WTC11 (cell line): Measurements from ENCODE around the gene MARS1. TPM values are rescaled to one million over a fixed set of nuclear protein-coding genes. Genes with fewer than 3 reads are reported as not detected.

Experiments
- AFF4 ChIP-seq: sonication (generic); formaldehyde crosslinking; IDR thresholded peaks from 2 replicates; pipeline ENCODE4 v1.8.1; 2023; ENCODE audit warnings: mild to moderate bottlenecking, missing genetic modification reagents, borderline replicate concordance
- ATF1 ChIP-seq: sonication (generic); formaldehyde crosslinking; IDR thresholded peaks from 2 replicates; pipeline ENCODE4 v1.8.1; 2023; ENCODE audit warnings: mild to moderate bottlenecking, moderate library complexity, missing genetic modification reagents
- ATF3 ChIP-seq: sonication (generic); formaldehyde crosslinking; conservative IDR thresholded peaks from 2 replicates; pipeline ENCODE4 v1.8.1; 2022; ENCODE audit warnings: mild to moderate bottlenecking, missing genetic modification reagents
- ETV6 ChIP-seq: sonication (generic); formaldehyde crosslinking; IDR thresholded peaks from 2 replicates; pipeline ENCODE4 v1.8.1; 2022; ENCODE audit warnings: mild to moderate bottlenecking, missing genetic modification reagents
- FOXJ3 ChIP-seq: sonication (generic); formaldehyde crosslinking; IDR thresholded peaks from 2 replicates; pipeline ENCODE4 v1.9.0; 2021; ENCODE audit warnings: missing genetic modification reagents, mild to moderate bottlenecking, borderline replicate concordance
- FOXP1 ChIP-seq: sonication (generic); formaldehyde crosslinking; IDR thresholded peaks from 2 replicates; pipeline ENCODE4 v1.8.0; 2022; ENCODE audit warnings: missing genetic modification reagents, mild to moderate bottlenecking, moderate library complexity, borderline replicate concordance
- FOXP4 ChIP-seq: sonication (generic); formaldehyde crosslinking; IDR thresholded peaks from 2 replicates; pipeline ENCODE4 v1.8.0; 2022; ENCODE audit warnings: mild to moderate bottlenecking, missing genetic modification reagents
- IRF2 ChIP-seq: sonication (generic); formaldehyde crosslinking; IDR thresholded peaks from 2 replicates; pipeline ENCODE4 v1.8.0; 2022; ENCODE audit warnings: low read depth, missing genetic modification reagents, borderline replicate concordance
- NFYB ChIP-seq: sonication (generic); formaldehyde crosslinking; conservative IDR thresholded peaks from 2 replicates; pipeline ENCODE4 v1.8.0; 2022; ENCODE audit warnings: low read depth, missing genetic modification reagents
- NR3C1 ChIP-seq: sonication (generic); formaldehyde crosslinking; conservative IDR thresholded peaks from 2 replicates; pipeline ENCODE4 v1.8.1; 2023; ENCODE audit warnings: low read depth, mild to moderate bottlenecking, missing genetic modification reagents
- TEAD1 ChIP-seq: sonication (generic); formaldehyde crosslinking; IDR thresholded peaks from 2 replicates; pipeline ENCODE4 v1.8.0; 2022; ENCODE audit warnings: mild to moderate bottlenecking, missing genetic modification reagents
- TP53 ChIP-seq: sonication (generic); formaldehyde crosslinking; IDR thresholded peaks from 2 replicates; pipeline ENCODE4 v1.8.1; 2023; ENCODE audit warnings: mild to moderate bottlenecking, missing genetic modification reagents
- USF2 ChIP-seq: sonication (generic); formaldehyde crosslinking; IDR thresholded peaks from 2 replicates; pipeline ENCODE4 v1.8.1; 2023; ENCODE audit warnings: mild to moderate bottlenecking, missing genetic modification reagents, moderate library complexity
- ZNF232 ChIP-seq: sonication (generic); formaldehyde crosslinking; IDR thresholded peaks from 2 replicates; pipeline ENCODE4 v1.8.0; 2022; ENCODE audit warnings: mild to moderate bottlenecking, missing genetic modification reagents
- ZNF423 ChIP-seq: fragments of 250-450 bp; sonication (Bioruptor Pico); IDR thresholded peaks from 2 replicates; pipeline ENCODE4 v2.1.2; 2022; ENCODE audit warnings: mild to moderate bottlenecking, moderate library complexity
- ZNF425 ChIP-seq: fragments of 250-450 bp; sonication (Bioruptor Pico); conservative IDR thresholded peaks from 2 replicates; pipeline ENCODE4 v1.9.0; 2021; ENCODE audit warnings: mild to moderate bottlenecking
- ZSCAN18 ChIP-seq: fragments of 250-450 bp; sonication (Bioruptor Pico); IDR thresholded peaks from 2 replicates; pipeline ENCODE4 v2.1.2; 2022; ENCODE audit warnings: mild to moderate bottlenecking, moderate library complexity
- total RNA-seq: library from RNA; stranded (reverse); gene quantifications from 3 replicates; pipeline ENCODE4 v1.2.3, GENCODE V29; 2021
- TF ChIP-seq, protein P1 (sequence below): fragments of 250-450 bp; sonication (Bioruptor Pico); IDR thresholded peaks from 2 replicates; pipeline ENCODE4 v1.9.0; 2021; ENCODE audit warnings: moderate library complexity, mild to moderate bottlenecking, inconsistent platforms, borderline replicate concordance
- TF ChIP-seq, protein P2 (sequence below): fragments of 250-450 bp; sonication (Bioruptor Pico); IDR thresholded peaks from 2 replicates; pipeline ENCODE4 v1.9.0; 2021; ENCODE audit warnings: mild to moderate bottlenecking
- TF ChIP-seq, protein P3 (sequence below): fragments of 250-450 bp; sonication (Bioruptor Pico); IDR thresholded peaks from 2 replicates; pipeline ENCODE4 v1.9.0; 2021; ENCODE audit warnings: mild to moderate bottlenecking
- TF ChIP-seq, protein P4 (sequence below): fragments of 200-600 bp; IDR thresholded peaks from 2 replicates; pipeline ENCODE4 v1.8.0; 2022; ENCODE audit warnings: antibody characterized with exemption

Gene MARS1
- total RNA-seq, 1 experiment from 2014 or later, result 367 TPM

DNA sequence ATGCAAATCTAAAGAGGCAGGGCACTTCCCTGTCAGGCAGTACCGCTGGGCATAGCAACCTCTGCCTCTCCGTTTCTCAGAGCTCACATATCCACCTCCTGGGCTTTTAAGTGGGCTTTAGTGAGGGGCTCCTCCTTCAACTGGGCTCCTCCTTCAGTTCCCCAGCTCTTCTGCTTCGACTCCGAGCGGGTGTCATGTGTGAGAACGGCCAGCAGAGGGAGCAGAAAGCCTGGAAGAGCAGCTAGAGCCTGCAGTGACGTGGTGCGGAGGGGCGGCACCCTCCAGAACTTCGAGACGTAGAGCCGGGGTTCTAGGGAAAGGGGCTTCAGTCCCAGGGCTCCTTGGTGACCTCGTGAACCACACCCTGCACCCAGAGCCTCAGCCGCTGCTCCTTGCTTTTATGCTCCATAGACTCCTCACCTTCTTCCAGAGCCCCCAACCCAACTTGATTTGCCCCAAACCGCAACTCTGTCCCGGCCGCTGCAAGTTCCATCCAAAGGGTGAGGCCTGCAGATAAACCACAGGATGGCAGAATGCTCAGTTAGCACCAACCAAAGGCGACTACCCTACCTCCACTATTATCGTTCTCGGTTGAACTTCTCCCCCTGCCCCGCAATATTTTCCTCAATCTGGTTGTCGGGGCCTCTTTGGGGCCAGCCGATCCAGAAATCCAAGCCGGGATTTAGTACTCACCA, 28.7 kb upstream of the MARS1 start (continued):
- no peak for TF ChIP-seq ZNF425 (CRISPR knock-in tag)
- TF ChIP-seq ATF1, result no peak
- TF ChIP-seq ZSCAN18 (CRISPR knock-in tag), result no peak
- TF ChIP-seq, protein P1, sequence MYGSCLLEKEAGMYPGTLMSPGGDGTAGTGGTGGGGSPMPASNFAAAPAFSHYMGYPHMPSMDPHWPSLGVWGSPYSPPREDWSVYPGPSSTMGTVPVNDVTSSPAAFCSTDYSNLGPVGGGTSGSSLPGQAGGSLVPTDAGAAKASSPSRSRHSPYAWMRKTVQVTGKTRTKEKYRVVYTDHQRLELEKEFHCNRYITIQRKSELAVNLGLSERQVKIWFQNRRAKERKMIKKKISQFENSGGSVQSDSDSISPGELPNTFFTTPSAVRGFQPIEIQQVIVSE (CRISPR knock-in tag), result no peak
- no peak for TF ChIP-seq ZNF232 (CRISPR knock-in tag)
- no peak for TF ChIP-seq FOXJ3
- TF ChIP-seq ATF3 (CRISPR knock-in tag), result no peak
- 0 out of 2 replicates have a peak, but pooled peaks have one; percentile 87 for TF ChIP-seq AFF4 (CRISPR knock-in tag)
- TF ChIP-seq TEAD1 (CRISPR knock-in tag), result 0 out of 2 replicates have a peak, but pooled peaks have one; percentile 23
- TF ChIP-seq NR3C1 (CRISPR knock-in tag), result 0 out of 2 replicates have a peak, but pooled peaks have one; percentile 70
- TF ChIP-seq USF2 (CRISPR knock-in tag), result peak; percentile 61
- TF ChIP-seq, protein P2, sequence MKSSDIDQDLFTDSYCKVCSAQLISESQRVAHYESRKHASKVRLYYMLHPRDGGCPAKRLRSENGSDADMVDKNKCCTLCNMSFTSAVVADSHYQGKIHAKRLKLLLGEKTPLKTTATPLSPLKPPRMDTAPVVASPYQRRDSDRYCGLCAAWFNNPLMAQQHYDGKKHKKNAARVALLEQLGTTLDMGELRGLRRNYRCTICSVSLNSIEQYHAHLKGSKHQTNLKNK (CRISPR knock-in tag), result no peak
- TF ChIP-seq ZNF423 (CRISPR knock-in tag), result no peak
- peak; percentile 78 for TF ChIP-seq ETV6
- no peak for TF ChIP-seq IRF2 (CRISPR knock-in tag)
- peak; percentile 23; the same call in 1 of the 2 replicates for TF ChIP-seq FOXP4 (CRISPR knock-in tag)
- TF ChIP-seq, protein P3, sequence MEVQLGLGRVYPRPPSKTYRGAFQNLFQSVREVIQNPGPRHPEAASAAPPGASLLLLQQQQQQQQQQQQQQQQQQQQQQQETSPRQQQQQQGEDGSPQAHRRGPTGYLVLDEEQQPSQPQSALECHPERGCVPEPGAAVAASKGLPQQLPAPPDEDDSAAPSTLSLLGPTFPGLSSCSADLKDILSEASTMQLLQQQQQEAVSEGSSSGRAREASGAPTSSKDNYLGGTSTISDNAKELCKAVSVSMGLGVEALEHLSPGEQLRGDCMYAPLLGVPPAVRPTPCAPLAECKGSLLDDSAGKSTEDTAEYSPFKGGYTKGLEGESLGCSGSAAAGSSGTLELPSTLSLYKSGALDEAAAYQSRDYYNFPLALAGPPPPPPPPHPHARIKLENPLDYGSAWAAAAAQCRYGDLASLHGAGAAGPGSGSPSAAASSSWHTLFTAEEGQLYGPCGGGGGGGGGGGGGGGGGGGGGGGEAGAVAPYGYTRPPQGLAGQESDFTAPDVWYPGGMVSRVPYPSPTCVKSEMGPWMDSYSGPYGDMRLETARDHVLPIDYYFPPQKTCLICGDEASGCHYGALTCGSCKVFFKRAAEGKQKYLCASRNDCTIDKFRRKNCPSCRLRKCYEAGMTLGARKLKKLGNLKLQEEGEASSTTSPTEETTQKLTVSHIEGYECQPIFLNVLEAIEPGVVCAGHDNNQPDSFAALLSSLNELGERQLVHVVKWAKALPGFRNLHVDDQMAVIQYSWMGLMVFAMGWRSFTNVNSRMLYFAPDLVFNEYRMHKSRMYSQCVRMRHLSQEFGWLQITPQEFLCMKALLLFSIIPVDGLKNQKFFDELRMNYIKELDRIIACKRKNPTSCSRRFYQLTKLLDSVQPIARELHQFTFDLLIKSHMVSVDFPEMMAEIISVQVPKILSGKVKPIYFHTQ, result no peak
- TF ChIP-seq NFYB (CRISPR knock-in tag), result no peak
- peak; percentile 52; the same call in 1 of the 2 replicates for TF ChIP-seq FOXP1 (CRISPR knock-in tag)
- TF ChIP-seq, protein P4, sequence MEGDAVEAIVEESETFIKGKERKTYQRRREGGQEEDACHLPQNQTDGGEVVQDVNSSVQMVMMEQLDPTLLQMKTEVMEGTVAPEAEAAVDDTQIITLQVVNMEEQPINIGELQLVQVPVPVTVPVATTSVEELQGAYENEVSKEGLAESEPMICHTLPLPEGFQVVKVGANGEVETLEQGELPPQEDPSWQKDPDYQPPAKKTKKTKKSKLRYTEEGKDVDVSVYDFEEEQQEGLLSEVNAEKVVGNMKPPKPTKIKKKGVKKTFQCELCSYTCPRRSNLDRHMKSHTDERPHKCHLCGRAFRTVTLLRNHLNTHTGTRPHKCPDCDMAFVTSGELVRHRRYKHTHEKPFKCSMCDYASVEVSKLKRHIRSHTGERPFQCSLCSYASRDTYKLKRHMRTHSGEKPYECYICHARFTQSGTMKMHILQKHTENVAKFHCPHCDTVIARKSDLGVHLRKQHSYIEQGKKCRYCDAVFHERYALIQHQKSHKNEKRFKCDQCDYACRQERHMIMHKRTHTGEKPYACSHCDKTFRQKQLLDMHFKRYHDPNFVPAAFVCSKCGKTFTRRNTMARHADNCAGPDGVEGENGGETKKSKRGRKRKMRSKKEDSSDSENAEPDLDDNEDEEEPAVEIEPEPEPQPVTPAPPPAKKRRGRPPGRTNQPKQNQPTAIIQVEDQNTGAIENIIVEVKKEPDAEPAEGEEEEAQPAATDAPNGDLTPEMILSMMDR, result peak; percentile 95
- no peak for TF ChIP-seq TP53 (CRISPR knock-in tag)
